ENCODE results near the gene SLC25A34.

The SLC25A34 gene

GRCh38 chr1:15777909-15778707, 42.0 kb downstream of the SLC25A34 start:
- no peak for DNase-seq

GRCh38 chr1:15785683-15786082, 49.6 kb downstream of the SLC25A34 start:
- no peak for DNase-seq

- no peak for DNase-seq
These were observed 50.5 kb downstream of the SLC25A34 start for GRCh38 chr1:15786581-15786980.

GRCh38 chr1:15788624-15789301, 52.7 kb downstream of the SLC25A34 start:
- no peak for DNase-seq
